ENCODE measurements around the gene TACC2. TPM values are rescaled to one million over a fixed set of nuclear protein-coding genes. Genes with fewer than 3 reads are reported as not detected.

Gene TACC2
- total RNA-seq, 1 donor from 2014 or later: 400 TPM

DNA sequence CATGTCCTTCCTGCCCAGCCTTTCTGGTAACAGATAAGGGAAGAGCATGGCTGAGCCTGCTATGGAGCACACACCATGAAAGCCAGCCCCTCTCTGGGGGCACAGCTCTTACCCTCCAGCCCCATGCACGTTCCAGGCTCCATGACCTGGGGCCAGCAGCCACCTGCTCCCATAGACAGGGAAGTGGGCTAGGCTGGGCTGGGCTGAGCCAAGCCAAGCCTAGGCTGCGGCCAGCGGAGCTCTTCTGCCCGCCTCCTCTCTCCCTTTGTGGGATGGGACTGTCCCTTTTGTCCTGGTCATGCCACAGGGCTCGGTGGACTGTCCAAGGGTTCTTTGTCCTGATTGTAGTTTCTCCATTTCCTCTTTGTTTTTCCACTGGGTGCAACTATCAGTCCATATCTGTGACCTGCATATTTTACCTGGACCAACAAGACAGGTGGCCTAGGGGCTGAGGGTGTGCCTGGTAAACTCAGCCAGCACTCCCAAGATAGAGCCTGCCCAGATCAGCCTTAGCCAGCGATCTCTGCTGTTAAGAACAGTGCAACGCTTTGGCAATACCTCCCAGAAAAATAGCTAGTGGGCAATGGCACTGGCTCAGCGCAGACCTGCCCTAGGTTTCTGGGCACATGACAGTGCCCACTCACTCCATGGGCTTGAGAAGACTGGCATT is 184.9 kb downstream of the TACC2 start:
- peak overlapping the region; percentile 78 for H3K27ac ChIP-seq (replicated peaks)
- no peaks in the 10 kb centered on the region for H3K9me3 ChIP-seq (replicated peaks)
- TF ChIP-seq, protein P1, sequence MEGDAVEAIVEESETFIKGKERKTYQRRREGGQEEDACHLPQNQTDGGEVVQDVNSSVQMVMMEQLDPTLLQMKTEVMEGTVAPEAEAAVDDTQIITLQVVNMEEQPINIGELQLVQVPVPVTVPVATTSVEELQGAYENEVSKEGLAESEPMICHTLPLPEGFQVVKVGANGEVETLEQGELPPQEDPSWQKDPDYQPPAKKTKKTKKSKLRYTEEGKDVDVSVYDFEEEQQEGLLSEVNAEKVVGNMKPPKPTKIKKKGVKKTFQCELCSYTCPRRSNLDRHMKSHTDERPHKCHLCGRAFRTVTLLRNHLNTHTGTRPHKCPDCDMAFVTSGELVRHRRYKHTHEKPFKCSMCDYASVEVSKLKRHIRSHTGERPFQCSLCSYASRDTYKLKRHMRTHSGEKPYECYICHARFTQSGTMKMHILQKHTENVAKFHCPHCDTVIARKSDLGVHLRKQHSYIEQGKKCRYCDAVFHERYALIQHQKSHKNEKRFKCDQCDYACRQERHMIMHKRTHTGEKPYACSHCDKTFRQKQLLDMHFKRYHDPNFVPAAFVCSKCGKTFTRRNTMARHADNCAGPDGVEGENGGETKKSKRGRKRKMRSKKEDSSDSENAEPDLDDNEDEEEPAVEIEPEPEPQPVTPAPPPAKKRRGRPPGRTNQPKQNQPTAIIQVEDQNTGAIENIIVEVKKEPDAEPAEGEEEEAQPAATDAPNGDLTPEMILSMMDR (IDR thresholded peaks at IDR 0.05; ENCODE audit: borderline replicate concordance): no peak
- peaks cover 52% of the 10 kb centered on the region for H3K4me1 ChIP-seq
- no peak for DNase-seq
- no peak overlapping the region for H3K4me3 ChIP-seq
- intact Hi-C loops (cut with micrococcal nuclease): no loop called here
- no peaks in the 10 kb centered on the region for H3K27me3 ChIP-seq (ENCODE audit: low read depth)
- H3K36me3 ChIP-seq: no peaks in the 10 kb centered on the region

DNA sequence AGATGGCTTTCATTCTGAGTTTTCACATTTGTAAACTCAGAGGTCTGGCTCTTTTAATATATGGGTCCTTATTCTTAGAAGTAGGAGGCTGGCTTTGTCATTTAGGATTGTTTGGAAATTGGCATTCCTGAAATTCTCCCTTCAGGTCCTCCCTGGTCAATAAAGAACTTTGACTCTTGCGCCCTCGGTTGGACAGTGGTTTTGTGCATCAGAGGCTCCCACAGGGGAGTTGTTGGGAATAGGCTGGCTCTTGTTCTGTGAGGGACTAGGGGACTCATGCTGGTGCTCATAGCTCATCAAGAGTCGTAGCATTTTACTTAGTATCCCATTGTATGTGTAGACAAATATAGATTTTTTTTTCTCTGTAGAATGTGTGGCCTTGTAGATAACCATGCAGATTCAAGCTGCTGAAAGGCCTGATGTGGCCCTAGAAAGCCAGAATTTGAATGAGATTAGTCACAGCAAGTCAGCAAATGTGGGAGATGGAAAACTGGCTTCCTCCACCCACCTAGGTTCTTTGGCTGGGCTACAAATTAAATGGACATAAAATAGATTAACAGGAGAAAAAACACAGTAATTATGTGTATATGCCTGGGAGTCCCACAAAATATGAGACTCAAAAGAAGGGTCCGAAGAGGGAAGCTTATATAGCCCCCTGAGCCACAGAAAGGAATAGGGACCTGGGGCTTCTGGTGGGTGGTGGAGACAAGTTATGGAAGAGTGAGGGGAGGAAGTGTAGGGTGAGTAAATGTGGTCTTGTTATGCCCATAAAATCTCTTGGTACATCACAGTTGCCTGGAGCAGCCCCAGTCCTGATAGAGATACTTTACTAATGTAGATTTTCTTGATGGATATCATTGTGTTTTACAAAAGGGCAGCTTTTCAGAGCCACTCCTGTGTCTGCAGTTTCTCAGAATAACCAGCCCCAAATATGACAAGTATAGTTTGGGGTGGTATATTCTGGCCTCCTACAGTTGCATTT is 187.6 kb downstream of the TACC2 start:
- H3K9me3 ChIP-seq (replicated peaks): no peaks in the 10 kb centered on the region
- DNase-seq: no peak
- intact Hi-C loops (cut with micrococcal nuclease): no loop called here
- TF ChIP-seq, protein P1 (IDR thresholded peaks at IDR 0.05; ENCODE audit: borderline replicate concordance): no peak
- no peaks in the 10 kb centered on the region for H3K36me3 ChIP-seq
- peaks cover 44% of the 10 kb centered on the region for H3K4me1 ChIP-seq
- no peak overlapping the region for H3K27ac ChIP-seq (replicated peaks)
- H3K27me3 ChIP-seq (ENCODE audit: low read depth): no peaks in the 10 kb centered on the region
- H3K4me3 ChIP-seq: no peak overlapping the region

DNA sequence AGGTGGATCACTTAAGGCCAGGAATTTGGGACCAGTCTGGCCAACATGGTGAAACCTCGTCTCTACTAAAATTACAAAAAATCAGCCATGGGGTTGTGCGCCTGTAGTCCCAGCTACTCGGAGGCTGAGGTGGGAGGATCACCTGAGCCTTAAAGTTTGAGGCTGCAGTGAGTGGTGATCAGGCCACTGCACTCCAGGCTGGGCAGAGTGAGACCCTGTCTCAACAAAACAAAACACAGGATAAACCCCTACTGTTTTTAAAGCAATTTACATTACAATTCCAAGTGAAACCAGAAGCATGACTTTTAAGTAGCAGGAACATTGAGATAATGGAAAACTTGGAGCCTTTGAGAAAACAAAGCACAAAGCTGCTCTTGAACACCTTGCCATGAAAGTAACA is 189.7 kb downstream of the TACC2 start:
- DNase-seq: no peak
- Histone ChIP-seq H3K9me3 (replicated peaks) (no peaks in the 10 kb centered on the region), H3K27me3 (ENCODE audit: low read depth) (no peaks in the 10 kb centered on the region), H3K4me1 (peaks cover 44% of the 10 kb centered on the region), H3K36me3 (no peaks in the 10 kb centered on the region), H3K4me3 (no peak overlapping the region), H3K27ac (replicated peaks) (no peak overlapping the region)
- intact Hi-C loops (cut with micrococcal nuclease): no loop called here
- TF ChIP-seq, protein P1 (IDR thresholded peaks at IDR 0.05; ENCODE audit: borderline replicate concordance): no peak

DNA sequence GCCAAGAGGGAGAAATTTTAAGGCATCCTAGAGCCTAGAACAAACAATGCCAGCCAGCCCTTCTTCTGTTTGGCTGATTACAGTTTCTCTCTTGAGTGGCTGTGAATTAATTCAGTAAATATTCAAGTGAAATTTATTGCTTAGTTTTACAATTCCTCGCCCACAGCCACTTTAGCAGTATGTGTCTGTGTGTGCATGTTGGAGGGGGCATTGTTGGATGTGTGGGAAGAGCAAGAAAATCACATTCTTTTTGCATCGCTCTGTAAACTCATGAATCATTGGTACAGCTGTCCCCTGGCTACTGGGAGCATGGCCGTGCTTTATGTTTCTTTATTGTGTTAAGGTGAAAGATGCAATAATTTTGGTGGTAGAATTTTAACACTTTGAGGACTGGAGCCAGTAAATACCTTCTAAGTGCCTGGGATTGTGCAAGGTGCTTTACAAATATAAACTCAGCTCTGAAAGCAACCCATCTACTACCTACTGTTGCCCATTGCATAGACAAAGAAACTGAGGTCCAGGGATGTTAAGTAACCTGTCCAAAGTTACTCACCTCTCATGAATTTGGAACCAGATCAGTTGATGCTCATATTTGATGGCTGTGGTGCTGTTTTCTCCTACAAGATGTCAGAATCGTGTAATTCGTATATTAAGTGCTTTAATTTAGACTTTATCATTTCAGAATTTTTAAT is 192.2 kb downstream of the TACC2 start:
- intact Hi-C loops (cut with micrococcal nuclease): no loop called here
- Histone ChIP-seq H3K4me1 (peaks cover 46% of the 10 kb centered on the region), H3K27ac (replicated peaks) (peak overlapping the region; percentile 31)

DNA sequence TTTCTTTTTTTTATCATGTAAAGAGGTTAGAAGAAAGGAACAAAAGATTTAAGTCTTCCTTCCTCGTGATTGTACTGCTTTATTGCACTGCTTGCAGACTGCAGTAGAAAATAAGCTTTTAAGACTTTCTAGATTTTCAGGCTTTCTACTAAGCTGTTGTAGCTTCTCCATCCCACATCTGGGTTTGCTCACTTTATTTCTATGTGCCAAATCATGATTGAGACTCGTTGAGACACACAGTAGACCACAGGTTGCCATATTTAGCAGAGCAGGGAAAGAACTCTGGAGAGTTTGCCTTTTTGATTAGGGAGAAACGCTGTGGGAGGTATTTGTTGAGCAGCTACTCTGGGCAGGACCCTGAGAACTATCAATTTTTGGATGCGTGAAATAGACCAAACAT is 192.9 kb downstream of the TACC2 start:
- H3K27ac ChIP-seq (replicated peaks): peak overlapping the region; percentile 31
- no peaks in the 10 kb centered on the region for H3K9me3 ChIP-seq (replicated peaks)
- intact Hi-C loops (cut with micrococcal nuclease): no loop called here
- H3K4me3 ChIP-seq: no peak overlapping the region
- H3K27me3 ChIP-seq (ENCODE audit: low read depth): no peaks in the 10 kb centered on the region
- peaks cover 6% of the 10 kb centered on the region for H3K36me3 ChIP-seq
- no peak for DNase-seq
- peaks cover 50% of the 10 kb centered on the region for H3K4me1 ChIP-seq
- TF ChIP-seq, protein P1 (IDR thresholded peaks at IDR 0.05; ENCODE audit: borderline replicate concordance): no peak

More for the DNA sequence above, 192.2 kb downstream of the TACC2 start:
- Histone ChIP-seq H3K4me3 (no peak overlapping the region), H3K27me3 (ENCODE audit: low read depth) (no peaks in the 10 kb centered on the region), H3K36me3 (peaks cover 5% of the 10 kb centered on the region), H3K9me3 (replicated peaks) (no peaks in the 10 kb centered on the region)
- no peak for DNase-seq
- TF ChIP-seq, protein P1 (IDR thresholded peaks at IDR 0.05; ENCODE audit: borderline replicate concordance): no peak
